ENCODE results near the gene CTNNA1.

The CTNNA1 gene

DNA sequence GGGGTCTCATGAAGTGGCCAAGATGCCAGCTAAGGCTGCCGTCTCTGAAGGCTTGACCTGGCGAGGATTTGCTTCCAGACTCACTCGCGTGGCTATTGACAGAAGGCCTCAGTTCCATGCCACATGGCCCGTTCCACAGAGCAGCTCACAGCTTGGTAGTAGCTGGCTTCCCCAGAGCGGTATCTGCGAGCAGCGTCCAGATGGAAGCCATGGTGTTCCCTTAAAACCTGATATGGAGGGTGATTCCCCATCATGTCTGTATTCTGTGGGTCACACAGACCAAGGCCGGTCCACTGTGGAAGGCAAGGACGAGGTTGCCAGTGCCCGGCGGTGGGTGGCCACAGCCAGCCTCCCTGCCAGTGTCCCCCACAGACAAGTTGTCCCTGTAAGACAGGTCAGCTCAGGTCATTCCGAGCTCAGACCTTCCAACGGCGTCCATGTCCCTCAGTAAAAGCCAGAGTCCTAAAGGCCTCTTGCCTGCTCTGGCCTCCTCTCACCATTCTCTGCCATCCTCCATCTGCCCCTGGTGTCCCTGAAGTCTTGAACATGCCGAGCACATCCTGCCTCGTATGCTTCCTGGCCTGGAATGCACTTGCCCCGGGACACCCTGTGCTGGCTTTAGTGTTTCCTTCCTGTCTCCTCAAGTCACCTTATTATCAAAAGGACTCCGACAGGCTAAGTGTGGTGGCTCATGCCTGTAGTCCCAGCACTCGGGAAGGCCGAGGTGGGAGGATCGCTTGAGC lies 183.2 kb downstream of the CTNNA1 start:
- no peak for DNase-seq

GRCh38 chr5:138936968-138937345 lies 183.7 kb downstream of the CTNNA1 start:
- DNase-seq, result no peak

DNA sequence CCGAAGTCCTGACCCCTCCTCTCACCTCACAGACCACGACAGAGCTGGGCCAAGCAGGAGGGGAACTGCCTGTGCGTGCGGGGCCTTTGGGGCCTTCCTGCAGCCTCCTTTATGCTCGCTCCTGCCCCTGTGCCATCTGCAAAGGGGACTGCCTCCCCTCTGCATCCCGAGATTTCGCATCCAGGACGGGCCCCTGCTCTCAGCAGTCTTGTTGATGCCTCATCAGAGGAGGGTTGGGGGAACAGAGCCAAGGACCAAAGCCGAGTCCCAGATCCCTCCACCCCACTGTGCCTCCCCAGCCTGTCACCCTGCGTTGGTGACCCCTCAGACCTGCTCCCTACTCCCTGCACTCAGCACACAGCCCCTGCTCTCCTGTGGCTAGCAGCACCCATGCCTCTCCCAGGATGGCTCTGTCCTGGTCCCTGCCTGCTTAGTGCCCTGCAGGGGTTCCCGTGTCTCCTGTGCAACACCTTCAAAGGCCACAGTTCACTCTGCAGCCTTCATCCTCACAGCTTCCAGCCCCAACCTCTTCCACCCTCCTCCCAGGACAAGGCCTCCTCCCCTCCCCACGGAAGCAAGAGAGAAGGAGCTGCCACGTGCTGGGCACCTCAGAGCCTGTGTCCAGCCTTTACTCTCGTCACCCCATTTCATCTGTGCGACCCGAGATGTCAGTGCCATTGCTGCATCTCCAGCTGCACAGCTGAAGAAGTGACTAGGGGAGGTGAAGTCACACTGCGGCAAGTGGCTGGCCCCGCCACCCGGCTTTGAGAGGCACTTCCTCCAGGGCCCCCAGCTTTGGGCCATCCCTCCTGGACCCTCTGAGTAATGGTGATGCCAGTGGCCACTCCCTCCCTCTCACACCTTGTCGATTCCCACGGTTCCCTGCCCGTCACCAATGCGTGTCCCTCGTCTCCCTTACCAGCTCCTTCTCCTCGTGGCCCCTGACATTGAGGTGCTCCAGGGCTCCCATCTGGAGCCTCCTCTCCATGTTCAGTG lies 184.5 kb downstream of the CTNNA1 start:
- no peak for DNase-seq

DNA sequence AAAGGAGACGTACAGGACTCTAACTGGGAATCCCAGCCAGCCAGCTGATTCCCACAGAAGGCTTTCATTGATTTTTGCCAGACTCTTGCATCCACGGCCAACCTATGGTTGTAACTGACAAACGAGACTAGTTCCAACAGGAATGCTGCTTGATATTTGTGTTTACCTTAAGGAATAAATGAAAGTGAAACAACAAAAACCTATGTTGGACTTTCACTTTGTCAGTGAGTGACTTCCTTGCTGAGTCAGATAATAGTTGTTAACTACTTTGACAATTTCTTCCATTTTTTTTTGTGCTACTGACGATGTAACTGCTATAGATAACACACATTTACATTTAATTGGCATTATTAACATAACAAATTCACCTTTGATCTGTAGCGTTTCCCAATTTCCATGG lies 185.3 kb downstream of the CTNNA1 start:
- DNase-seq, result peak in 1 of 2 donors; percentile 34

- no peak for DNase-seq
Observed at GRCh38 chr5:138942066-138942465, 188.8 kb downstream of the CTNNA1 start.

GRCh38 chr5:138942861-138943260 lies 189.6 kb downstream of the CTNNA1 start:
- no peak for DNase-seq

DNA sequence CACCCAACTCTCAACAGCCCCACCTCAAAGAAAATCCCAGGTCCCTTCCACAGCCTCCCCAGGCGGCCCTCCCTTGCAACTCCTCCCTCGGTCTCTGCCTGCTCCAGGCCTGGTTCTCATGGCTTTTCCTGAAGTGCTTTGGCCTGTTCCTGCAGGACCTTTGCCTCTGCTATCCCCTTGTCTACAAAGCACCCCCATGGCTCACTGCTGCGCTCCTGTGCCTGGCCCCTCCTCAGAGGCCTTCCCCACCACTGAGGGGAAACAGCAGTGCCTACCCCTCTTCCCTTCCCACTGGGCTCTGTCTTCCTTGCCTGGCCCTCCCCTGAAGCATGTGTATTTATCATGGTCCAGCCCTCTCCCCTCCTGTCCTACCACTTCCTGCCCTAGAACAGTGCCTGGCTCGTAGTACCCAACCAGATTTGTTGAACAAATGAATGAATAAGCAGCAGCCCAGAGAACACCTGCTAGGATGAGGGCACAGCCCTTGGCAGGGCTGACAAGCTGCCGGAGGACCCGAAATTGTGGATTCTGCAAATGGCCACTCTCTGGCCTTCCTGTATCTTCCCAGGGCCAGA lies 190.5 kb downstream of the CTNNA1 start:
- no peak for DNase-seq

GRCh38 chr5:138944527-138945322 lies 191.5 kb downstream of the CTNNA1 start:
- DNase-seq, result no peak

DNA sequence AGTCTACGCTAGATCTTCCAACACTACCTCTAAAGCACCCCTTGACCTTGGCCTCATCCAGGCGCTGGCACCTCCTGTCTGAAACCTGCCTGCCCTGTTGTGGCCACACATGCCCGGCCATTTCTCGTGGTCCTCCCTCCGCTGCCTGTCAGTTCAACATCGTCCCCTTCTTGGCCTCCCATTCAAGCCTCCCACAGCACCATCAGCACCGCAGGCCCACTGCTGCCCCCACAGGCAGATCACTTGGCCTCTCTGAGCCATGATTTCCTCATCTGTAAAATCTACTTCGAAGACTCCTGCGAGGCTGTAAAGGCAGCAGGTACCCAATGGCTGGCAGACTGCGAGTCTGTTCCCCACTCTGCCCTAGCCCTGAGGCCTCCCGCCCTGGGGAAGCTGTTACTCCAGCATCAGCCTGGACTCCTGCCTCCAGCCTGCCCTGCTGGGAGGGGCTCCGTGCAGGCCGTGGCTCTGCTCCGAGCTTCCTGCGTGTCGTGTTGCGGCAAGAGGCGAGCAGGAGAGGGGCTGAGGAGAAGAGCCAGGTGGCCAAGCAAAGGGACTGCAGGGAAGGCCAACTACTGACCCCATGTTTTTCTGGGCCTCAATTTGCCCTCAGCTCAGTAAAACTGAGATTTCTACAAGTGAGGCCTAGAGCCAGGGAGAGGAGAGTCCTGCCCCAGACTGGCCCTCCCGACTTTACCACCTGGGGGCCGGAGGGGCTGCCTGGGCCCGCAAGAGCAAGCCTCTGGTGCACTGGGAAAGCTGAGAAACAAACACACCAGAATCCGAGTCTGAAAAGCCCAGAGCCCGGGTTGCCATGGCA lies 192.4 kb downstream of the CTNNA1 start:
- DNase-seq, result no peak

DNA sequence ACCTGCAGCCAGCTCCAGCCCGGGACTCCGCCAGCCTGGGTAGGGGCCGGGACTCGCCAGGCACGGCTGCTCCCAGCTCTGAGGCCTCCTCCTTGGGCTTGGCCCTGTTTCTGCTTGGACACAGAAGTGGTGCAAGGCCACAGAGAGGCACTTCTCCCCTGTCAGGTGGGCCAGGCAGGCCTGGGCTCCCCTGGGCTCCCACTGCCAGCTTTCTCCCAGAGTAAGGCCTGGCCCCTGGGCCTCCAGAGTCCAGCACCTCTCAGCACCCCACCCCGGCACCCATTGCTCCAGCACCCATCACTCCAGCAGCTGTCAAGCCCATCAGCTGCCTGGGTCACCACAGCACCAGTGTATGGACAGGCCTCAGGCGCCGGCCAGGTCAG lies 193.0 kb downstream of the CTNNA1 start:
- no peak for DNase-seq

GRCh38 chr5:138946831-138947560 lies 193.8 kb downstream of the CTNNA1 start:
- DNase-seq, result no peak

- no peak for DNase-seq
Observed at GRCh38 chr5:138947780-138948179, 194.6 kb downstream of the CTNNA1 start.

DNA sequence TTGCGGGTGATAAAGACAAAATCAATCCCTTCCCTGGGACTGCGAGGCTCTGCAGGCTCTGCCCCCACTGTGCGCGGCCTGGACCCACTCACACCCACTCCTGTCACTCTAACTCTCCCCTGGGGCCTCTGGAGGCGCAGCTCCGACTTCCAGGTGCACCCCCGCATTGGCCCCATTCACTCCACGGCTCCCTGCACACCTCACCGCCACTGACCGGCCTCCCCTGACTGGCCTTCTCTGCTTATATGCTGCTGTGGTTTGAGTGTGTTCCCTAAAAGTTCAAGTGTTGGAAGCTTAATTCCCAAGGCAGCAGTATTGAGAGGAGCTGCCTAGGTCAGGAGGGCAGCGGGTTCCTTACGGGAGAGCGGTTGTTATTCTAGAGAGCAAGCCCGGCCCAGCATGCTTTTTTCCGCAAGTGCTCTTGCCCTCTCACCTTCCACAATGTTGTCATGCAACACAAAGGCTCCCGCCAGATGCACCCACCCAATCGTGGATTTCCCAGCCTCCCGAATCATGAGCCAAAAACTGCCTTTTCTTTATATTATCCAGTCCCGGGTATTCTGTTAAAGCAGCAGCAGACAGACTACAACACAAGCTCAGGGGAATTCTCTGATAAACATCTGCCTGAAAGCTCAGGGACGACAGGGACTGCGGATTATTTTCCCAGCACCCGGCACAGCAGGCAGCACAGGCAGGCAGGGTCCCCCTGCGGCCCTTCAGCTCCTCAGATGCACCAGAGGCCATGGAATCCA lies 195.4 kb downstream of the CTNNA1 start:
- DNase-seq, result no peak

DNA sequence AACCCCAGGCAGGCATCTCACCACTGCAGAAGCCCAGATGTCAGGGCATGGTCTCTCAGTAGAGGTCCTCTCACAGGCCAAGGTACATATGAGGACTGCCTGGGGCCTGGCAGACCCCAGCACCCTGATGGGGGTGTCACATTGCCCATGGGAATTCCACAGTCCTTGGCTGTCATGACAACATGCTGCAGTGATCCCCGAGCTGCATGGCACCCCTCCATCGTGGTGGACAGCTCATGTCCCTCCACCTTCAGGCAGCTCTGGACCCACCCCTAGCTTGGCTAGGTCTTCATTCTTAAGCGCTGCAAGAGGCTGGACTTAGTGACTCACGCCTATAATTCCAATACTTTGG lies 196.0 kb downstream of the CTNNA1 start:
- DNase-seq, result no peak

DNA sequence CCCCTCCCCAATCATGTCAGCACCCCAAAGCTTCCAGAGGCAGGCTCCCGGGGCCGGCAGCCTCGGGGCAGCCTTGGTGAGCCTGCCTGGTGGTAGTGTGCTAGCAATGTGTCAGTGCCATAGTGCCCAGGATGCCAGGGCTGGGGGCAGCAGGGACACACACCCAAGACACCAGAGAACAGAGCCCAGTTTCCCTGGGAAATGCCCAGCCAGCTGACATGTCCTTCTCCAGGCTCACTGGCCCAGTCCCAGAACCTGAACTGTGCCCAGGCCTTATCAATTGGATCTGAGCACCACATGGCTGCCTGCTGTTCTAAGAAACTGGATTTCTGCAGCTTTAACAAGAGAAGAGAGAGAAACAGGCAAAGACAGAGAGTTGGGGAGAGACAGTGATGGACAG lies 196.8 kb downstream of the CTNNA1 start:
- no peak for DNase-seq

GRCh38 chr5:138950421-138951031 lies 197.3 kb downstream of the CTNNA1 start:
- no peak for DNase-seq

DNA sequence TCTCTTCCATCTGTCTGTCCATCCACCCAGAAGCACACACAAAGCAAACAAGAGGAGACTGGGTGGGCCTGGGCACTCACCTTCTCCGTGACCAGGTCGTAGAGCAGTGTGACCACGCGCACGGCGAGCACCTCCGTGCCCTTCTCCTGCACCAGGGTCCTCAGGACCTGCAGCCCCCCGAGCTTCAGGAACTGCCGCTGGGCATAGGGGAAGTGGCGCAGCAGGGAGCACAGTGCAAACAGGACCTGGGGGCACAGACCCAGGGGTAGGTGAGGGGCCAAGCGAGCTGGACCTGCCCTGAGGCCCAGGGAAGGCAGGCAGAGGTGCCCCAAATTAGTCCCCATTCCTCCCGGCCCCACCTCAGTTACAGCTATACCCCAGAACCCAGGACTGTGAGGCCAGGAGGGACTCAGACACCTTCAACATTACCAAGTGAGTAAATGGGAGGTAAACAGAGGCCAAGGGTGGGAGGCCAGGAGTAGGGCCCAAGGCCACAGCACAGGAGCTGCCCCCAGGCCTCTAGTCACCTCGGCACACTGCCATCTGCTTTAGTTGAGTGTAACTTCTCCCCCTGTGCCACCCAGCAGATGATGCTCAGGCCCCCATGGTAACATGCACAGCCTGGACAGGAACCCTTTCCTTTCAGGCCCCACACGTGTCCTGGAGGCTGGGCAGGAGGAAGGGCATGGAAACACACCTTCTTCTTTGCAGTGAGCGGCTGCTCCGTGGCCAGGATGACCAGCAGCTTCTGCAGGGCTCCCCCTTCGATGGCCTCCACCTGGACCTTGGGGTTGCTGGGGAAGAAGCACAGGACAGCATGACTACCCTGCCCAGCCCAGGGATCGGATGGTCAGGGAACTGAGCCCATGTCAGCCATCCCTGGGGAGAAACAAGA lies 198.1 kb downstream of the CTNNA1 start:
- DNase-seq, result no peak

DNA sequence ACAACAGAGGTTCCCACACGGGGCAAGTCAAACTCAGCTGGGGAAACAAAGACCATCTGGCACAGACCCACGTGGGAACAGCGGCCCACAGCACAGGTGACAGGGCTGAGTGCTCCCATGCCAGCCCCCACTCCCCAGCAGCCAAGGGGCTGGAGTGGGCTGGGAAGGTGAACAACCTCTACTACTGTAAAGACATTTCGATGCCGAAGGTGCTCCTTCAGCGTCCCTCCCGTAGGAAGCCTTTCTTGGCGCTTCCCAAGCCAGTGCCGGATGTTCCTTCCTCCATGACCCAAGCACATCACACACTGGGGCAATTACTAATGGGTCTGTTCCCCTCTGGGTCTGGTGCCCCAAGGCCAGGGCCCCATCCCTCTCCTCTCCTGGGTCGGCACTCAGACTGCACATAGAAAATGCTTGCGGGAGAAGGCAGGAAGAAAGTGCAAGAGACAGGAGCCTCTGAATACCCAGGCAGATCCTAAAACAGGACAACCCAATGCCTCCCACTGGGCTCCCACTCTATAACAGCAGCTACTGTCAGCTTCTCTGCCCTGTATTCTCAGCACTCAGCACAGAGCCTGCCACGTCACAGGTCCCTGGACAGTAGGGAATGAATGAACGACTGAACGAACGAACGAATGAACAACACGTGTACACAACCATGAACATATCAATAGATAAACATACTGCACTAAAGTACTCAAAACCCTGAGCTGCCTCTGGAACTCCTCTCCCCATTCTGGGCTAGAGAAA lies 198.9 kb downstream of the CTNNA1 start:
- DNase-seq, result no peak

Measured in bone marrow (tissue), 2 donors.